Measurements from ENCODE around the gene C14orf93. TPM values are rescaled to one million over a fixed set of nuclear protein-coding genes. Genes with fewer than 3 reads are reported as not detected.

The C14orf93 gene
- total RNA-seq, 1 experiment from 2014 or later, result 8.2 TPM

DNA sequence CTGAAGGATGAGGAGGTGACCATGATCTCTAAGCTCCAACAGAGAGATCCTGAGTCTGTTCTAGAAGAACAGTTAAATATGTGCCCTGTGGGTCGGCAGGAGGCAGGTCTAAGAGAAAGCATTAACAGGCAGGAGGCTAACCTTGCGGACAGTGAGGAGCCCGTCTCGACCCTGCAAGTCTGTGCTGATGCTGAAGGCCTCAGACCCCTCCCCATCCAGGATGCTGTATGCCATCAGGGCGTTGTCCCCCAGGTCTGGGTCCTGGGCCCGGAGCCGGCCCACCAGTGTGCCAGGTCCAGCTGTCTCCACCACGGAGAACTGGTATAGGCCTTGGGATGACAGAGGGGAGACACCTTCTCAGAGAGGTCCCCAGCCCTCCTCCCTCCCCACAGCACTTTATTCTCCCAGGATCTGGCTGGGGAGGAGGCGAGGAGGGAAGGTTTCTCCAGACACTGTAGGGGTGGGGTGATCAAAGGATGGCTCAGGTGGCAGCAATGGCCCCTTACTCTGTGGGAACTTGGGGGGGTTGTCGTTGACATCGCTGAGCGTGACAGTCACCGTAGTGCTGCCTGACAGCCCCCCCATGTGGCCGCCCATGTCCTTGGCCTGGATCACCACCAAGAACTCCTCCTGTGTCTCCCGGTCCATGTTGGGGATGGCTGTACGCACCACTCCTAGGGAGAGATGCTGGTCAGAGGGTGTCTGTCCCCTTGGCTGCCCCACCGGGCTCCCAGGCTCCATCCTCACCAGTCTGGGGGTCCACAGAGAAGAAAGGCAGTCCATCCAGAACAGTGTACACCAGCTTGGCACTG is 44.3 kb upstream of the C14orf93 start:
- Histone ChIP-seq H3K56ac (ENCODE audit: insufficient read length, low read depth, low read length) (no peak overlapping the region), H4K91ac (ENCODE audit: insufficient read length, low read depth, low read length) (no peak overlapping the region), H3K23me2 (ENCODE audit: insufficient read length, low read depth, low read length, poor library complexity, severe bottlenecking) (peaks cover 15% of the 10 kb centered on the region), H3K9ac (ENCODE audit: extremely low read depth, insufficient read length, low read length) (no peak overlapping the region), H3K4me2 (ENCODE audit: insufficient read depth, insufficient read length, low read length) (no peak overlapping the region), H3K27ac (ENCODE audit: insufficient read length, low read depth, low read length) (no peak overlapping the region), H3K4me1 (ENCODE audit: insufficient read depth, low read length) (no peaks in the 10 kb centered on the region; the same call in 1 of the 2 replicates), H3K27me3 (ENCODE audit: insufficient read depth, low read length) (no peaks in the 10 kb centered on the region), H2AK5ac (ENCODE audit: insufficient read length, low read length) (no peak overlapping the region), H3K9me3 (ENCODE audit: control insufficient read depth, low read depth, low read length) (no peaks in the 10 kb centered on the region), H3K79me2 (ENCODE audit: insufficient read depth, low read length) (no peaks in the 10 kb centered on the region), H2BK5ac (ENCODE audit: insufficient read length, low read length) (no peak overlapping the region), H3K18ac (ENCODE audit: insufficient read length, low read depth, low read length) (no peak overlapping the region), H3K14ac (ENCODE audit: insufficient read depth, low read length) (no peak overlapping the region), H3T11ph (ENCODE audit: low read length) (no peak overlapping the region), H2BK20ac (ENCODE audit: low read depth, low read length, poor library complexity, severe bottlenecking) (no peak overlapping the region), H2AFZ (ENCODE audit: low read length) (no peak overlapping the region), H4K8ac (replicated peaks; ENCODE audit: insufficient read length, low read depth, low read length) (no peak overlapping the region), H4K5ac (ENCODE audit: insufficient read length, low read depth, low read length) (no peak overlapping the region), H3K23ac (ENCODE audit: insufficient read length, low read depth, low read length) (no peak overlapping the region), H3K4ac (ENCODE audit: low read depth, low read length) (no peak overlapping the region), H4K20me1 (ENCODE audit: control insufficient read depth, insufficient read depth, insufficient read length) (no peaks in the 10 kb centered on the region), H3K79me1 (ENCODE audit: insufficient read depth, low read depth, low read length, poor library complexity, severe bottlenecking) (no peaks in the 10 kb centered on the region), H2BK12ac (ENCODE audit: insufficient read length, low read depth, low read length) (no peak overlapping the region), H2BK15ac (ENCODE audit: low read depth, low read length) (no peak overlapping the region), H2BK120ac (ENCODE audit: low read depth, low read length, poor library complexity, severe bottlenecking) (no peak overlapping the region)
- peak overlapping the region in 1 of 3 experiments; percentile 60; a peak in 1 of 7 replicates for H3K27ac Mint-ChIP-seq
- peaks cover 8% of the 10 kb centered on the region for H3K27me3 Mint-ChIP-seq (ENCODE audit: low read depth)
- TF ChIP-seq, protein P1, sequence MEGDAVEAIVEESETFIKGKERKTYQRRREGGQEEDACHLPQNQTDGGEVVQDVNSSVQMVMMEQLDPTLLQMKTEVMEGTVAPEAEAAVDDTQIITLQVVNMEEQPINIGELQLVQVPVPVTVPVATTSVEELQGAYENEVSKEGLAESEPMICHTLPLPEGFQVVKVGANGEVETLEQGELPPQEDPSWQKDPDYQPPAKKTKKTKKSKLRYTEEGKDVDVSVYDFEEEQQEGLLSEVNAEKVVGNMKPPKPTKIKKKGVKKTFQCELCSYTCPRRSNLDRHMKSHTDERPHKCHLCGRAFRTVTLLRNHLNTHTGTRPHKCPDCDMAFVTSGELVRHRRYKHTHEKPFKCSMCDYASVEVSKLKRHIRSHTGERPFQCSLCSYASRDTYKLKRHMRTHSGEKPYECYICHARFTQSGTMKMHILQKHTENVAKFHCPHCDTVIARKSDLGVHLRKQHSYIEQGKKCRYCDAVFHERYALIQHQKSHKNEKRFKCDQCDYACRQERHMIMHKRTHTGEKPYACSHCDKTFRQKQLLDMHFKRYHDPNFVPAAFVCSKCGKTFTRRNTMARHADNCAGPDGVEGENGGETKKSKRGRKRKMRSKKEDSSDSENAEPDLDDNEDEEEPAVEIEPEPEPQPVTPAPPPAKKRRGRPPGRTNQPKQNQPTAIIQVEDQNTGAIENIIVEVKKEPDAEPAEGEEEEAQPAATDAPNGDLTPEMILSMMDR (conservative IDR thresholded peaks at IDR 0.05), result peak; percentile 54; the same call in 2 of the 3 replicates
- no peaks in the 10 kb centered on the region for H3K9me3 Mint-ChIP-seq
- peaks cover 16 to 19% of the 10 kb centered on the region in 2 experiments for H3K4me1 Mint-ChIP-seq
- H3K4me3 Mint-ChIP-seq, result 0 out of 5 replicates have a peak overlapping the region, but pooled peaks of 1 of the 2 experiments have one; percentile 55
- DNase-seq, result peak; percentile 50
- WGBS (ENCODE audit: extremely low coverage, insufficient read length, low lambda C conversion rate), result no CpG with 5 or more reads among the region's 17 CpGs
- peaks cover 7 to 36% (median 25%) of the 10 kb centered on the region in 3 experiments for H3K36me3 Mint-ChIP-seq (ENCODE audit: insufficient read depth in 1 of 3, low read depth in 3 of 3)

Measured in H9 (cell line).